A549 treated with ZK216348 at 1 μM for 4 hours (cell line): Measurements from ENCODE around the gene NRSN2. TPM values are rescaled to one million over a fixed set of nuclear protein-coding genes. Genes with fewer than 3 reads are reported as not detected.

Source experiments
- total RNA-seq: library from RNA; stranded (reverse); fragments of 200-300 nt; extraction: Qiagen RNA extraction; gene quantifications from 5 replicates; pipeline ENCODE4 v1.2.3, GENCODE V29; 2022; ENCODE audit warnings: low read depth

NRSN2 gene, protein sequence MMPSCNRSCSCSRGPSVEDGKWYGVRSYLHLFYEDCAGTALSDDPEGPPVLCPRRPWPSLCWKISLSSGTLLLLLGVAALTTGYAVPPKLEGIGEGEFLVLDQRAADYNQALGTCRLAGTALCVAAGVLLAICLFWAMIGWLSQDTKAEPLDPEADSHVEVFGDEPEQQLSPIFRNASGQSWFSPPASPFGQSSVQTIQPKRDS
- total RNA-seq: 44.0 to 66.8 TPM (median 61.8 TPM) in 5 replicates

GRCh38 chr20:346640-347316 is at the start of gene NRSN2:
Gene NRSN2 (plus strand): TSS chr20:347111. CDS start chr20:349644, 2,533 bp downstream.

DNA sequence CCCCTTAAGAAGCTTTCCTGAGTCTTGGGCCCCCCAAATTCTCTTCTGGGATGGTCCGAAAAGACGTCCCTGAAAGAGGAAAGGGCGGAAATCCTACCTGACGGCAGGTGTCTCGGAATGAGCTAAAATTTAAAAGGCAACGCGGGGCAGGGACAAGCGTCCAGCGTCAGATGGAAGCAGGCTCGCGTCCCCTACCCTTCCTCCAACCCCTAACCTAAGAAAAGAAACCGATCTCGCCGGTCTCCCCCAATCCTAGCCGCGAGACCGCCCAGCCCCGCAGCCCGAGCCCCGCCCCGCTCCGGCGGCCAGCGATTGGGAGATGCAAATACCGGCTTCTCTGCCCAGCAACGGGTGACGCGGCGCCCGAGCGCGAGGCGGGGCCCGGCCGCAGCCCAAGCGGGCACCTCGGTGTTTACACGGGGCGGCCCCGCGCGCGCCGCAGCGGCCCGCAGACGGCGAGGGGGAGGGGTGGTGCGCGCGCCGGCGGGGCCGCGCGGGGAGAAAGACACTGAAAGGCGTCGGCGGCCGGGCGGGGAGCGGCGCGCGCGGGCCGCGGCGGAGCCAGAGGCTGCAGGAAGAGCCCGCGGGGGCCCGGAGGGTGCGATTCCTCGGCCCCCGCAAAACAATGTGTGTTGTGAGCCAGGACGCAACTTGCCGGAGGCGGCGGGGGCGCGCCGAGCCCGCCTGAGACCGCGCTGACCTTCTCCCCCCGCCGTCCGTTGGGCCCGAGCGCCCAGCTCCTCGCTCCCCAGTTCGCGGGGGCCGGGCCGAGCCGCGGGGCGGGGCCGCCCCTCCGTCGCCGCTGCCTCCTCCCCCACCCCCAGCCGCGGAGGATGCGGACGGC is 21.6 kb upstream of the NRSN2 start, which contains the start of gene SOX12:
Gene SOX12 (plus strand): TSS at position 508 of the 844 bp plus-strand sequence. CDS start 373 bp downstream, outside the sequence.

Other genes starting within 250 kb of the NRSN2 start
- gene DEFB126, start 204.5 kb upstream of the NRSN2 start, total RNA-seq: not detected in 5 replicates
- not detected in 5 replicates for gene DEFB127, start 189.7 kb upstream of the NRSN2 start, total RNA-seq
- gene DEFB128, start 157.4 kb upstream of the NRSN2 start, total RNA-seq: not detected in 5 replicates
- not detected in 5 replicates for gene DEFB129, start 119.9 kb upstream of the NRSN2 start, total RNA-seq
- not detected in 5 replicates for gene DEFB132, start 89.4 kb upstream of the NRSN2 start, total RNA-seq
- gene C20orf96, start 56.4 kb upstream of the NRSN2 start, total RNA-seq: 9.9 to 12.6 TPM (median 11.5 TPM) in 5 replicates
- 17.4 to 24.5 TPM (median 21.9 TPM) in 5 replicates for gene ZCCHC3, start 49.5 kb upstream of the NRSN2 start, total RNA-seq
- 17.9 to 33.9 TPM (median 29.0 TPM) in 5 replicates for gene SOX12, start 21.6 kb upstream of the NRSN2 start, total RNA-seq
- 32.3 to 52.4 TPM (median 48.4 TPM) in 5 replicates for gene TRIB3, start 33.6 kb downstream of the NRSN2 start, total RNA-seq
- 100 to 148 TPM (median 138 TPM) in 5 replicates for gene RBCK1, start 61.2 kb downstream of the NRSN2 start, total RNA-seq
- 28.9 to 35.2 TPM (median 35.0 TPM) in 5 replicates for gene TBC1D20, start 115.4 kb downstream of the NRSN2 start, total RNA-seq
- 128 to 210 TPM (median 151 TPM) in 5 replicates for gene CSNK2A1, start 196.7 kb downstream of the NRSN2 start, total RNA-seq